NCI-H526 (cell line): ENCODE results near the gene CISD3.
"Not testable (repeated sequence)": the region's sequence is repeated elsewhere in the genome, so short reads cannot be mapped to it uniquely, and the experiment has no call there.

Experiments used
- DNase-seq, 2 experiments: peaks; one replicate each; lab custom pipeline; 2025; lab: John Stamatoyannopoulos, UW

CISD3 gene

DNA sequence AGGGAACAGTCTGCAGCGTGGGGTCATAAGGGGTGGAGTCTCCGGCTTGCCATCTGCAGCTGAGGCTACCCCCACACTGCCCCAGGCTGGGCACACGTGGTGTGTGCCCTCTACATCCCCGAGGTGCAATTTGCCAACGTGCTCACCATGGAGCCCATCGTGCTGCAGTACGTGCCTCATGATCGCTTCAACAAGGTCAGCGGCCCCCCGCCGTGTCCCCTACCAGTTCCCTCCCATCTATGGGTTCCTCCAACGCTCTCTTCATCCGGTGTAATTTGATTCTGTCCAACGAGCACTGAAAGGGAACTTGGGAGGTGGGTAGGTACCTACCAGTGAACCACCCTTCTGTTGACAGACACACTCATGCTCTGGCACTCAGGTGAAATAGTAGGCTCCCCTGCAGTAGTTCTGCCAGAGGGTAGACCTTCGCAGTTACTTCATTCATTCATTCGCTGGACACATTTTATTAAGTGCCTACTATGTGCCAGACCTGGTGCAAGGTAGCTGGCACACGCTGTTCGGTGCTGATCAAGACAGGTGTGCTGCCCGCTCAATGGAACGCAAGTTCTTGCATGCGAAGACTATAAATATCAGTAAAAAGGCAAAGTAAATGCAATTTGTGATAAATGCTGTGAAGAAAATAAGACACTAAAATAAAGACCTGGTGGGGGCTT is 22.3 kb upstream of the CISD3 start:
- no peak for DNase-seq

DNA sequence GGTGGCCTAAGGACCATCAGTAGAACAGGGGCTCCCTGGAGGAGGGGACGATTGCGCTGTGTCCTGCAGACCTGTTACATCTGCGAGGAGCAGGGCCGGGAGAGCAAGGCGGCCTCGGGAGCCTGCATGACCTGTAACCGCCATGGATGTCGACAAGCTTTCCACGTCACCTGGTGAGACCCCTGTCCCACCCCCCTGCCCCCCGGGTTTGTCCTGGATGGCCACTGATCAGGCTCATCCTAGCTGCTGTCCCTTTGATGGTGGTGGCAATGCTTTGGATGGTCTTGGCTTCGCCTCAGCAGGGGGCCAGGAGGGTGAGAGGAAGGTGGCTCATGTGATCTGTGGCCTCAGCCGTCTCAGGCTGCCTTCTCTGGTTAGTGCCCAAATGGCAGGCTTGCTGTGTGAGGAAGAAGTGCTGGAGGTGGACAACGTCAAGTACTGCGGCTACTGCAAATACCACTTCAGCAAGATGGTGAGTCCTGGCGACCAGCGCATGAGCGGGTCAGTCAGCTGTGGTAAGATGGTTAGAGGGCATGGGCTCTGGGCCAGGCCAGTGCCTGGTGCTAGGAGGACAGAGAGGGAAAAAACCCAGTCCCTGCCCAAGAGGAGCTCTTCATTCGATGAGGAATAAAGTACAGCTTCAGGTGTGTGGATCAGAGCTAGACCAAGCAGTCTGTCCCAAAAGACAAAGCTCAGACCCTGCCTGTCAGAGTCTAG is 20.9 kb upstream of the CISD3 start:
- no peak for DNase-seq

DNA sequence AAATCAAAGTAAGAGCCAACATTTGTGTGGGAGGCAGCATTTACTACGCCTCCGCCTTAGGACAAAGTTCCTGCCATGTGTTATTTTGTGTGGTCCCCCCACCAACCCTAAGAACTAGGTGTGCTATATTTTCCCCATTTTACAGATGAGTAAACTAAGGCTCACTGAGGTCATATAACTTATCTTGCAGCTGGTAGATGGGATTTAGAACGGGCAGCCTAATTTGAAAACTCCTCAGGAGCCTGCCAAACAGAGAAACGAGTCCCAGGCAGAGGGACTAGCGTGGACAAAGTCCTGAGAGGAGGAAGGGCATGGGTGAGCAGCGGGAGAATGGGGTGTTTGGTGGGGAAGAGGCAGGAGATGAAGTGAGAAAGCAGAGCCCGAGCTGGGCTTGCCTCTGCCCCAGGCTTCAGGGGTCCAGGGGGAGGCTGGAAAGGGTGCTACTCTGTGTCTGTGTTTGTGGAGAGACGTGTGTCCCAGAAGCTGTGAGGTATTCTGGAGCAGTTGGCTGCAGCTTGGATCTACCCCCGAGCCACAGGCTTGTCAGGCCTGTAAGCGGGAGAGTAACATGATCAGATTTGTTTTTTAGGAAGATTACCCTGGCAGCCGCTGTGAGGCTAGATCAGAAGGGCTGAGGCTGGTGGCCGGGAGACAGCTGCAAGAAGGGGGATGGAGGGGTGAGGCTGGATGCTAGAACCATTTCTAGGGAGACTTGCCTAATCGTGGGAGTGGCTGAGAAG is 20.1 kb upstream of the CISD3 start:
- no peak for DNase-seq

DNA sequence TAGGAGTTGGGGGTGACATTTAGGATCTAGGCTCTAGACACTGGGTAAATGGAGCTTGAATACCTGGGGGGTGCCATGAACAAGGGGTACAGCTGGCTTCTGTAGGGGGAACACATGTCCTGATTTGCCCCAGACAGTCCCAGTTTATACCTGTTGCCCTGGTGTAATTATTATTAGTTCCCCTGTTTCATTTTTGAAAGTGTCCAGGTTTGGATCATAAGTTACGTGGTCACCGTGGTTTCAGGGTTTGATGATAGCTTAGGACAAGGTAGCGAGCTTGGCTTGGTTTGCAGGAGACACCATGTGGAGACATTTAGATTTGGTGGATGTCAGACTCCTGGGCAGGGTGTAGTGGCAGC is 19.6 kb upstream of the CISD3 start:
- DNase-seq = no peak

DNA sequence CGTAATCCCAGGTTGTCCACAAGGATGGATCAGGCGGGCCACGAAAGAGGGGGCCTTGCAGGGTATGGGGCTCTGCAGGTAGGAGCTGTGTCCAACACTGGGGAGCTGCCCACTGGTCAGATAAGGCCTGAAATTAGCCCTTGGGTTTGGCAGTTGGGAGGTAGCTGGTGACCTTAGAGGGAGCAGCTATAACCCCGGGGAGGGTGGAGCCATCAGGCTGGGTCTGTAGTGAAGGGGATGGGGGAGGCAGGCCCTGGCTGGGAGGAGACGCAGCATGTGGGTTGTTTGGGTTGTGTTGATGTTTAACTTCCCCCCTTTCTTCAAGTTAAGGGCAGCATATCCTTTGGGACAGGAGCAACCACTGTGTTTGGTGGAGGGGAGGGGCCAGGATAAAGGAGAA is 19.2 kb upstream of the CISD3 start:
- no peak for DNase-seq

DNA sequence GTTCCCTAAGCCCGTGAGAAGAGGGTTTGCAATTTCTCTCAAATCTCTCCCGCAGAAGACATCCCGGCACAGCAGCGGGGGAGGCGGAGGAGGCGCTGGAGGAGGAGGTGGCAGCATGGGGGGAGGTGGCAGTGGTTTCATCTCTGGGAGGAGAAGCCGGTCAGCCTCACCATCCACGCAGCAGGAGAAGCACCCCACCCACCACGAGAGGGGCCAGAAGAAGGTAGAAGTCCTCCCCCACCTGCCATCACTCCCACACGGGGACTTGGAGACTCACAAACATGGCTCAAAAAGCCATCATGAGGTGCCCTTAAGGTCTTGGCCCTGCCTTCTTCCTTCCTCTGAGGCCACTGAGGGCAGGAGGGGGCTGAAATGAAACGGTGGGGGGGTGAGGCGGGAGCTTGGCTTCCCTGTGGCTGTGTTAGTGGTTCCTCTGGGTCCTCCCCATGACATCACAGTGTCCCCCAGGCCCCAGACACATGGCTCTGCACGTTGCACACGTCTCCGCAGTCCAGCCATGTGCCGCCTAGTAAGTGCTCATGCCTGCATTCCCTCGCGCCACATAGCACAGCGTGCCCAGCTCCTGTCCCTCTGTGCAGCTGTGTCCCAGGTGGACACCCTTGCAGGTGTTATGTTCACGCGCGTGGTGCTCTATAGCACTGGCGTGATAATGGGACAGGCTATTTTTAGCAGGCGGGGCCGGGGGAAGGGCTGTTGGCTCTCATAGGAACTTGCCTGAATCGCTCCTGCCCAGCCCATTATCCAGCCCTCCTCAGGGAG is 18.2 kb upstream of the CISD3 start:
- DNase-seq = no peak

DNA sequence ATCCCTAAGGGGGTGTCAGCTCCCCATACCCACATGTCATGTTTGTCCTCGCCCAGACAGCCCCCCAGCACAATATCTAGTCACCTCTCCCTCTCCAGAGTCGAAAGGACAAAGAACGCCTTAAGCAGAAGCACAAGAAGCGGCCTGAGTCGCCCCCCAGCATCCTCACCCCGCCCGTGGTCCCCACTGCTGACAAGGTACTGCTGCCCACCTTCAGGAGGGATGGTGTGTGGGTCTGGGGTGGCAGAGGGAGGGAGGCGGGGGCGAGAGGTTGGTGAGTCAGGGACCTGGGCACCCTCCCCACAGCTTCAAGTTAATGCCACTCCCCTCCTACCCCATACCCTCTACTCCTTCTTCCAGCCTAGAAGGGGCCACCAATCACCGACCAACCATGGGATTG is 17.5 kb upstream of the CISD3 start:
- DNase-seq = no peak

DNA sequence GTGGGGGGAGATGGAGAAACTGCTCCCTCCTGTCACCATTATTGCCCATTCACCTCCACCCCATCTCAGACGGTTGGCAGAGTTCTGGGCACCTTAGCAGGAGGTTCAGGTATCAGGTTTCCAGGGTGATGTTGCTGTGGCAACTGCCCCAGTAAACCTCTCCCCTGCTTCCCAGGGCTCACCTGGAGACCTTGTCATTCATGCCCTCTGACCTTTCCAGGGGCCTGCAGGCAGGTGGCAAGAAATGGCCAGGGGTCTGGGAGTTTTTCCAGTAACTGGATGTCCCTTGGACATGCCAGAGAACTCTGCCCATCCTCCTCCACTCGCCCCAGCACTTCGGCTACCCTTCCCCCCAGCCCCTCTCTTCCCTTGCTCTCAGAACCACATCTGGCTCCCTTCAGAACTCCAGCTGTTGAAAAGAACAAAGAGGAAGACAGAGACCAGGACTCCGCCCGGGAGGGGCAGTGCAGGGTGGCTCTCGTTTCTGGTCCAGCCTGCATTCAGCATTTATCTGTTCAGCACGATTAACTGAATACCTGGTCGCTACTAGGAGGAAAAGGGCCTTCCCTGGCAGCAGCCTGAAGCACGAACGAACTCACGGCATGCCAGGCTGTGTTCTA is 16.6 kb upstream of the CISD3 start:
- no peak for DNase-seq

DNA sequence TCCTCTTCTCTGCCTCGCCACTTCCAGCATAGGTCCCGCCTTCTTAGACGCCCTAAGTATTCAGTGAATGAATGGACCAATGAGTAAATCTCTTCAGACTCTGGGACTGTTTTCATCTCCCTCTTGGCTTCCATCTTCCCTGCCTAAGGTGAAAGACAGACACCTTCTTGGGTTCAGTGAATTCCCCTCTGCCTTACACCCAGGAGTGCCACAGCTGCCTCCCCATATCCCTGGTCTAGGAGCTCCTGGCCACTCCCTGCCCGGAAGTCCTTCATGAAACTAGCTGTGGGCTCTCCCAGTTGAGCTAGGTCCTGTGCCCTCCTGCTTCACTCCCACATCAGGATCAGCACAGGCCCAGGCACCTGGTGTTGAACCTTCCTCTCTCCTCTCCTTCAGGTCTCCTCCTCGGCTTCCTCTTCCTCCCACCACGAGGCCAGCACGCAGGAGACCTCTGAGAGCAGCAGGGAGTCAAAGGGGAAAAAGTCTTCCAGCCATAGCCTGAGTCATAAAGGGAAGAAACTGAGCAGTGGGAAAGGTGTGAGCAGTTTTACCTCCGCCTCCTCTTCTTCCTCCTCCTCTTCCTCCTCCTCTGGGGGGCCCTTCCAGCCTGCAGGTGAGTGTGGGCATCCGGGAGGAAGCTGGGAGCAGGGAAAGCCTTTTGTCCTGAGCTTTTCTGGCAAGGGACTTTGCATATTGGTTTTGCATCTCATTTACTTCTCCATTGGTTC is 14.8 kb upstream of the CISD3 start:
- peak; percentile 87 to 91 for DNase-seq

DNA sequence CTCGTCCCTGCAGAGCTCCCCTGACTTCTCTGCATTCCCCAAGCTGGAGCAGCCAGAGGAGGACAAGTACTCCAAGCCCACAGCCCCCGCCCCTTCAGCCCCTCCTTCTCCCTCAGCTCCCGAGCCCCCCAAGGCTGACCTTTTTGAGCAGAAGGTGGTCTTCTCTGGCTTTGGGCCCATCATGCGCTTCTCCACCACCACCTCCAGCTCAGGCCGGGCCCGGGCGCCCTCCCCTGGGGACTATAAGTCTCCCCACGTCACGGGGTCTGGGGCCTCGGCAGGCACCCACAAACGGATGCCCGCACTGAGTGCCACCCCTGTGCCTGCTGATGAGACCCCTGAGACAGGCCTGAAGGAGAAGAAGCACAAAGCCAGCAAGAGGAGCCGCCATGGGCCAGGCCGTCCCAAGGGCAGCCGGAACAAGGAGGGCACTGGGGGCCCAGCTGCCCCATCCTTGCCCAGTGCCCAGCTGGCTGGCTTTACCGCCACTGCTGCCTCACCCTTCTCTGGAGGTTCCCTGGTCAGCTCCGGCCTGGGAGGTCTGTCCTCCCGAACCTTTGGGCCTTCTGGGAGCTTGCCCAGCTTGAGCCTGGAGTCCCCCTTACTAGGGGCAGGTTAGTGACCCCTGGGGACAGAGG is 13.7 kb upstream of the CISD3 start:
- DNase-seq = no peak

DNA sequence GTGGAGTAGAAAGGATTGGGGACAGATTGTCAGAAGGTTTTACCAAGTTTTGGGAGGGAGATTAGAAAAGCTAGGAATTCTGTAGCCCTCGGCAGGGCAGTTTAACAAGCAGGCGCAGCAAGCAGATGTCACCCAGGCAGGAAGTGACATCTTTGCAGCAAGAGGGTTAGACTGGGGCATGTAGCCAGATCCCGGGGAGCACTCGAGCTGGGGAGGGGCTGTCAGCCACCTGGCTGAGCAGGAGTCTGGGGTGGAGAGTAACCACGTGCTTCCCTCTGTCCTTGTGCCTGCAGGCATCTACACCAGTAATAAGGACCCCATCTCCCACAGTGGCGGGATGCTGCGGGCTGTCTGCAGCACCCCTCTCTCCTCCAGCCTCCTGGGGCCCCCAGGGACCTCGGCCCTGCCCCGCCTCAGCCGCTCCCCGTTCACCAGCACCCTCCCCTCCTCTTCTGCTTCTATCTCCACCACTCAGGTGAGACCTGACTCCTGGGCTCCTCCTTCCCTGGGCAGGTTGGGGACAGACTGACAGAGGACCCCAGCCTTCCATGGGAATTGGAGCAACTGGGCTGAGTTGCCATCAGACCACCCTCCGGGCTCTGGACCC is 12.9 kb upstream of the CISD3 start:
- no peak for DNase-seq

DNA sequence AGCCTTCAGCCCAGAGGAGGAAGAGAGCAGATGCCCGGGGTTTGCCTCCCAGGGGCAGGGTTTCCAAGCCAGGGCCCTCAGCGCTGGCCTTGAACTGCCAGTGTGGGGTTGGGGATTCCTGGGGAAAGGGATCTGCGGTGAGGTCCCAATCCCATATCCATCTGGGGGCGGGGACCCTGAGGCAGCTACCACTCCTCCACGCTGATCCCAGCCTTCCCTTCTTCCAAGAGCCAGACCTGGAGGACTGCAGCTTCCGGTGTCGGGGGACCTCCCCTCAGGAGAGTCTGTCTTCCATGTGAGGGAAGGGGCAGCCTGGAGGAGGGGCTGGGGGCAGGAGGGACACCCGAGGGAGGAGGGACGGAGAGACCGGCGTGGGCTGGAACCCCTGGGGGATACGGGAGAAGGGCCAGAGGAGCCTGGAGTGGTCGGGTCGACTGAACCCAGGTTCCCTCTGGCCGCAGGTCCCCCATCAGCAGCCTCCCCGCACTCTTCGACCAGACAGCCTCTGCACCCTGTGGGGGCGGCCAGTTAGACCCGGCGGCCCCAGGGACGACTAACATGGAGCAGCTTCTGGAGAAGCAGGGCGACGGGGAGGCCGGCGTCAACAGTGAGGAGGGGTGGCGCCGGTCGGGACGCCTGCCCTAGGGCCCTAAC is 10.7 kb upstream of the CISD3 start:
- DNase-seq = no peak

DNA sequence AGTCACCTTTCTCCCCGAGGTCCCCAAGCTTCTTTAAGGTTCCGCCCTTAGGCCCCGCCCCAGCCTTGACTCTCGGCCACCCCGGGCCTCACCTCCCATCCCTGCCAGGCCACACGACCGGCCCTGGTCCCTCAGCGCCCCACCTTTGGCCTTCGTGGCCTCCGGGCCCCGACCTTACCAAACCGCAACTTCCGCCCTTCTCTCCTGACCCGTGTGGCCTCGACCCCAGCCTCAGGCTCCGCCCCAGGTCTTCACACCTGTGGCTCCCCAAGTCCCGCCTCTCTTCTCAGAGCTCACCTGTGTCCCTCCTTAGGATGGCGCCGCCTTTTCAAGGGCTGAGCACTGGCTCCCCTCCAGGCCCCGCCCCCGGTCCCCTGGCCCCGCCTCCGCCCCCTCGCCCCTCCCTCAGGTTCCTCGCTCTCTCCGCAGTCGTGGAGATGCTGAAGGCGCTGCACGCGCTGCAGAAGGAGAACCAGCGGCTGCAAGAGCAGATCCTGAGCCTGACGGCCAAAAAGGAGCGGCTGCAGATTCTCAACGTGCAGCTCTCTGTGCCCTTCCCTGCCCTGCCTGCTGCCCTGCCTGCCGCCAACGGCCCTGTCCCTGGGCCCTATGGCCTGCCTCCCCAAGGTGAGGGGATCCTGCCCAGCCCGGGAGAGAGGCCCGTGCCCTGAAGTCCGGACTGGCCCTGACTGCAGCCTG is 10.0 kb upstream of the CISD3 start:
- DNase-seq = peak in 1 of 2 experiments; percentile 27

DNA sequence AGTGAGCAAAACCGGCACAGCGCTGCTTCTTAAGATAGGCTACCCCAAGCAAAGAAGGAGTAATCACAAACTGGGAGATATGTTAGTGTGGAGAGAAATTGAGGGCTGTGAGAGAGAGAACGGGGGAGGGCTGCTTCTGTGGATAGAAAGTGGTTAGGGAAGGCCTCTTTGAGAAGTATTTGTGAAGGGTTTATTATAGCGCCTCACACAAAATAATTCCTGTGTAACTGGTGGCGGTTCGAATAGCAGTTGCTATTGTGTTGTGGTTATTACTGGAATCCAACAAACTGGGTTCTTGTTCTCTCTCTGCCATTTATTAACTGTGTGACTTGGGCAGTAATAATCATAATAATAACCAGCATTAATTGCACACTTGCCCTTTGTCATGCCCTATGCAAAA is 9.2 kb upstream of the CISD3 start:
- no peak for DNase-seq

DNA sequence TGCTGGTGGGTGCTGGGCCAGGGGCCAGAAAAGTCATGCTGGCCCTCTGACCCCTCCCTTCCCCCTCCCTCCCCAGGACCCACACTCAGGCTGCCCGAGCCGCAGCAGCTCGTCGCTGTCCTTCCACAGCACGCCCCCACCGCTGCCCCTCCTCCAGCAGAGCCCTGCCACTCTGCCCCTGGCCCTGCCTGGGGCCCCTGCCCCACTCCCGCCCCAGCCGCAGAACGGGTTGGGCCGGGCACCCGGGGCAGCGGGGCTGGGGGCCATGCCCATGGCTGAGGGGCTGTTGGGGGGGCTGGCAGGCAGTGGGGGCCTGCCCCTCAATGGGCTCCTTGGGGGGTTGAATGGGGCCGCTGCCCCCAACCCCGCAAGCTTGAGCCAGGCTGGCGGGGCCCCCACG is 8.3 kb upstream of the CISD3 start:
- no peak for DNase-seq

DNA sequence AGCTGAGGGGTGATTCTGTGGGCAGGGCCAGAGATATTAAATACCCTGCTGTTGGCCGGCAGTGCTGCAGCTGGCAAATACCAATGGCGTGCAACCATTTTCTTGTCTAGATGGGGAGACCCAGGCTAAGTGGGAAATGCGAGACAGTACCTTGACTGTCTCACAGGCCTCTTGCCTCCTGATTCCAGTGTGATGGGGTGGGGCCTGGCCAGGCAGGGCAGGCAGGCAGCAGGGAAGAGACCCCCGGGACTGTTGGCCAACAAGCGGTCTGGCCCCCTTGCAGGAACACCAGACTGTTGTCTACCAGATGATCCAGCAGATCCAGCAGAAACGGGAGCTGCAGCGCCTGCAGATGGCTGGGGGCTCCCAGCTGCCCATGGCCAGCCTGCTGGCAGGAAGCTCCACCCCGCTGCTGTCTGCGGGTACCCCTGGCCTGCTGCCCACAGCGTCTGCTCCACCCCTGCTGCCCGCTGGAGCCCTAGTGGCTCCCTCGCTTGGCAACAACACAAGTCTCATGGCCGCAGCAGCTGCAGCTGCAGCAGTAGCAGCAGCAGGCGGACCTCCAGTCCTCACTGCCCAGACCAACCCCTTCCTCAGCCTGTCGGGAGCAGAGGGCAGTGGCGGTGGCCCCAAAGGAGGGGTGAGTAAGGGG is 5.7 kb upstream of the CISD3 start:
- no peak for DNase-seq

DNA sequence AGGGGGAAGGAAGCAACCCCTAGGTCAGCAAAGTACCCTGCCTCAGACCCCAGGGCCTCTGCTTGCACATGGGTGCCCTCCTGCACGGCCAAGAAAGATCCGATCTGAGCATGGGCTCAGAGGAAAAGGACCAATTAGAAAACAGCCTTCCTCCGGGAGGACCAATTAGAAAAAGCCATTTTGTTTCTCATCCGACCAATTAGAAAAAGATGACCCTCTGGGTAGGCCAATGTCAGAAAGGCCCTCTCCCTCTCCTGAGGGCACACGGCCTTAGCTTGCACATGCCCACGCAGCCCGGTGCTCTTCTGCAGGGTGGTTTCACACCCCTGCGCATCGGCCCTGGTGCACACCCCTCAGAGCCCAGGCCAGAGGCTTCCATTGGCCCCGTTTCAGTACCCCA is 5.1 kb upstream of the CISD3 start:
- DNase-seq = no peak

DNA sequence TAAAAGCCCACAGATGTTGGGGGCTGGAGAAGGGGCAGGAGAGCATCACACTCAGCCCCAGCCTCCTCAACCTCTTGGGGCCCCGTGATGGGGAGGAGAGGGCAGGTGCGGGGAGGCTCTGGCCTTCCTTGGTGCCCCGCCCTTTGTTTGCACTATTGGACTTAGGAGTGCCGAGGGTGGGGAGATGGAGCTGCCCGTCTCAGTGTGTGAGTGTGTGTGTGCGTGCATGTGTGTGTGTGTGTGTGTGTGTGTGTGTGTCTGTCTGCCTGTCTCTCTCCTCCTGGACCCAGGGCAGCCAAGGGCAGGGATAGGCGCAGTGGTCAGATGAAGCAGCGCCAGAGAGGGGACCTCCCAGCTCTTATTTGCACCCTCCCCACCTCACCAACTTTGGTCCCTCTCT is 4.0 kb upstream of the CISD3 start:
- not testable (repeated sequence) for DNase-seq

DNA sequence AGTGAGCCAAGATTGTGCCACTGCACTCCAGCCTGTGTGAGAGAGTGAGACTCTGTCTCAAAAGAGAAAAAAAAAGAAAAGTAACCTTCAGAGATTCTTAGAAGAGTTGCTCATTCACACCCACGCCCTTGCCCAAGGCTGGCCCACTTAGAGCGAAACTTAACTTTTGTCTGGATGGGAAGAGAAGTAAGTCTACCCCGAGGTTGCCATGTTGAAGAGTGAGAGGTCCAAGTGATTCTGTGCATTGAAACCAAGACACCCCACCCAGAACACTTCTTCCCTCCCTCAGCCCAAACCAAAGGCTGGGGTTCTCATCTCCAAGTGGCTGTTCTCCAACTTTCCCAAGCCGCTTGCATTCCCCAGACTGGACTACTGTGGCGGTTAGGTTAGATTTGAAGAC is 2.4 kb upstream of the CISD3 start:
- DNase-seq = no peak
